ENCODE data around the gene AP4E1.

Gene AP4E1

GRCh38 chr15:51038162-51038973, 129.9 kb downstream of the AP4E1 start:
- DNase-seq (ENCODE audit: low spot score), result no peak
- H3K4me3 ChIP-seq, result no peak overlapping the region
- TF ChIP-seq CTCF (IDR thresholded peaks at IDR 0.05), result no peak
- H3K27ac ChIP-seq, result no peak overlapping the region

- DNase-seq (ENCODE audit: low spot score), result no peak
- no peak for TF ChIP-seq CTCF (IDR thresholded peaks at IDR 0.05)
- Histone ChIP-seq H3K27ac (no peak overlapping the region), H3K4me3 (no peak overlapping the region)
These were observed 130.5 kb downstream of the AP4E1 start for GRCh38 chr15:51038974-51039319.

- no peak for DNase-seq (ENCODE audit: low spot score)
- no peak overlapping the region for H3K27ac ChIP-seq
- TF ChIP-seq CTCF (IDR thresholded peaks at IDR 0.05), result no peak
These were observed 135.7 kb downstream of the AP4E1 start for GRCh38 chr15:51044037-51044727.

GRCh38 chr15:51046016-51046415, 137.5 kb downstream of the AP4E1 start:
- no peak overlapping the region for H3K27ac ChIP-seq
- no peak for DNase-seq (ENCODE audit: low spot score)
- no peak for TF ChIP-seq CTCF (IDR thresholded peaks at IDR 0.05)
- H3K4me3 ChIP-seq, result no peak overlapping the region

More at GRCh38 chr15:51044037-51044727, 135.7 kb downstream of the AP4E1 start:
- no peak overlapping the region for H3K4me3 ChIP-seq

GRCh38 chr15:51046799-51047449, 138.4 kb downstream of the AP4E1 start:
- no peak for DNase-seq (ENCODE audit: low spot score)
- H3K4me3 ChIP-seq, result no peak overlapping the region
- no peak for TF ChIP-seq CTCF (IDR thresholded peaks at IDR 0.05)
- peak overlapping the region in 1 of 2 donors; percentile 8 for H3K27ac ChIP-seq

GRCh38 chr15:51048308-51048707, 139.8 kb downstream of the AP4E1 start:
- no peak for TF ChIP-seq CTCF (IDR thresholded peaks at IDR 0.05)
- DNase-seq (ENCODE audit: low spot score), result no peak
- H3K27ac ChIP-seq, result no peak overlapping the region
- no peak overlapping the region for H3K4me3 ChIP-seq

All from coronary artery (tissue), 2 donors.